Stimulated activated CD8-positive, alpha-beta memory T cell treated with anti-CD3 and anti-CD28 coated beads, Interleukin-7, amount 100 ng/mL, for 24 hours (primary cell): Measurements from ENCODE around the gene ANKZF1.
"Not testable (repeated sequence)": the region's sequence is repeated elsewhere in the genome, so short reads cannot be mapped to it uniquely, and the experiment has no call there.

Experiments
- DNase-seq: peaks from one replicate; pipeline ENCODE4 v3.0.0-alpha.2; 2020; ENCODE audit warnings: low read depth

The ANKZF1 gene

GRCh38 chr2:219254590-219255201, 25.1 kb downstream of the ANKZF1 start:
- no peak for DNase-seq

GRCh38 chr2:219258942-219259341, 29.3 kb downstream of the ANKZF1 start:
- DNase-seq, result not testable (repeated sequence)

GRCh38 chr2:219261024-219261855, 31.6 kb downstream of the ANKZF1 start:
- no peak for DNase-seq

GRCh38 chr2:219266232-219266631, 36.6 kb downstream of the ANKZF1 start:
- no peak for DNase-seq

- DNase-seq, result no peak
Measured at GRCh38 chr2:219266886-219267285, 37.3 kb downstream of the ANKZF1 start.

- DNase-seq, result no peak
Measured at GRCh38 chr2:219268294-219268693, 38.7 kb downstream of the ANKZF1 start.

GRCh38 chr2:219269362-219270054, 39.9 kb downstream of the ANKZF1 start:
- no peak for DNase-seq

GRCh38 chr2:219270055-219270372, 40.4 kb downstream of the ANKZF1 start:
- no peak for DNase-seq

GRCh38 chr2:219271021-219271420, 41.4 kb downstream of the ANKZF1 start:
- DNase-seq, result no peak

- no peak for DNase-seq
Measured at GRCh38 chr2:219272356-219272755, 42.8 kb downstream of the ANKZF1 start.

- DNase-seq, result no peak
Measured at GRCh38 chr2:219272995-219273394, 43.4 kb downstream of the ANKZF1 start.

- no peak for DNase-seq
Measured at GRCh38 chr2:219273937-219274336, 44.3 kb downstream of the ANKZF1 start.

GRCh38 chr2:219274361-219274921, 44.8 kb downstream of the ANKZF1 start:
- no peak for DNase-seq

- DNase-seq, result peak; percentile 52
Measured at GRCh38 chr2:219277703-219278654, 48.4 kb downstream of the ANKZF1 start.

- no peak for DNase-seq
Measured at GRCh38 chr2:219278655-219279150, 49.1 kb downstream of the ANKZF1 start.

GRCh38 chr2:219279151-219279915, 49.7 kb downstream of the ANKZF1 start, which contains the start of gene DNAJB2:
TSS of gene DNAJB2 (plus strand) at chr2:219279366. CDS start at chr2:219279834, 468 bp downstream.
- peak; percentile 98 for DNase-seq

GRCh38 chr2:219279916-219280516, 50.4 kb downstream of the ANKZF1 start:
- DNase-seq, result no peak

GRCh38 chr2:219280651-219281050, 51.0 kb downstream of the ANKZF1 start:
- no peak for DNase-seq

- no peak for DNase-seq
Measured at GRCh38 chr2:219281588-219281987, 52.0 kb downstream of the ANKZF1 start.

- no peak for DNase-seq
Measured at GRCh38 chr2:219282375-219282774, 52.8 kb downstream of the ANKZF1 start.
